PC-3 (cell line): ENCODE measurements around the gene STRIP1.

Experiments
- CTCF ChIP-seq: fragments of 300-600 bp; sonication (generic); conservative IDR thresholded peaks from 2 replicates; pipeline ENCODE4 v1.5.1; 2017; ENCODE audit warnings: antibody characterized with exemption, low read depth, mild to moderate bottlenecking, low read length
- EZH2 ChIP-seq: fragments of 300-600 bp; sonication (generic); IDR thresholded peaks from one replicate; pipeline ENCODE4 v1.6.1; 2017; ENCODE audit warnings: antibody characterized with exemption, mild to moderate bottlenecking, low read length; ENCODE audit not compliant: unreplicated experiment
- EZH2phosphoT487 ChIP-seq: fragments of 300-600 bp; sonication (generic); IDR thresholded peaks from 2 replicates; pipeline ENCODE4 v1.6.1; 2018; ENCODE audit warnings: mild to moderate bottlenecking, antibody characterized with exemption, low read length, borderline replicate concordance

GRCh38 chr1:110062612-110063011, 28.2 kb downstream of the STRIP1 start:
- TF ChIP-seq EZH2, result no peak
- TF ChIP-seq CTCF, result no peak
- TF ChIP-seq EZH2phosphoT487, result no peak
